K562 (cell line): Measurements from ENCODE around the gene NLRP12. TPM values are rescaled to one million over a fixed set of nuclear protein-coding genes. Genes with fewer than 3 reads are reported as not detected.

Experiments
- CEBPB ChIP-seq: fragments of 450-650 bp; IDR thresholded peaks from 2 replicates; pipeline ENCODE4 v1.6.1; 2016; ENCODE audit warnings: missing genetic modification characterization, missing compliant biosample characterization
- CHCHD3 ChIP-seq: fragments of 250-450 bp; sonication (Bioruptor Pico); IDR thresholded peaks from 2 replicates; pipeline ENCODE4 v2.1.2; 2022; ENCODE audit warnings: mild to moderate bottlenecking
- DPF2 ChIP-seq: fragments of 450-650 bp; IDR thresholded peaks from 2 replicates; pipeline ENCODE4 v1.6.1; 2016
- E2F3 ChIP-seq: fragments of 250-450 bp; sonication (Bioruptor Pico); IDR thresholded peaks from 2 replicates; pipeline ENCODE4 v1.4.0; 2020; ENCODE audit warnings: mild to moderate bottlenecking
- HES1 ChIP-seq: fragments of 450-650 bp; IDR thresholded peaks from 2 replicates; pipeline ENCODE4 v1.6.1; 2016; ENCODE audit warnings: low read depth, mild to moderate bottlenecking, moderate library complexity
- KDM2B ChIP-seq: fragments of 250-450 bp; sonication (Bioruptor Pico); IDR thresholded peaks from 2 replicates; pipeline ENCODE4 v1.8.0; 2021; ENCODE audit warnings: mild to moderate bottlenecking, moderate library complexity
- NFE2L1 ChIP-seq: fragments of 450-650 bp; IDR thresholded peaks from 2 replicates; pipeline ENCODE4 v1.6.1; 2016; ENCODE audit warnings: missing genetic modification characterization, low read depth, mild to moderate bottlenecking, missing compliant biosample characterization, moderate library complexity, borderline replicate concordance
- NR4A1 ChIP-seq, 2 experiments: fragments of 250-450 bp in 1 of 2; fragments of 450-650 bp in 1 of 2; sonication (Bioruptor Pico) in 1 of 2; IDR thresholded peaks; 2 replicates each; pipeline versions ENCODE4 v1.4.0 to v1.6.1; 2016 to 2020; ENCODE audit warnings: mild to moderate bottlenecking in 2 of 2, missing compliant biosample characterization in 1 of 2, missing genetic modification characterization in 1 of 2, moderate library complexity in 1 of 2
- PHF20 ChIP-seq: fragments of 450-650 bp; IDR thresholded peaks from 2 replicates; pipeline ENCODE4 v1.6.1; 2018; ENCODE audit not compliant: partially characterized antibody
- PREB ChIP-seq: sonication (generic); formaldehyde crosslinking; IDR thresholded peaks from 2 replicates; pipeline ENCODE4 v1.8.1; 2023; ENCODE audit warnings: mild to moderate bottlenecking, missing genetic modification reagents
- RBFOX2 ChIP-seq: fragments of 200-400 bp; formaldehyde crosslinking; IDR thresholded peaks from 2 replicates; pipeline ENCODE4 v1.6.1; 2017; ENCODE audit warnings: low read depth, mild to moderate bottlenecking, low read length, moderate library complexity
- RHOXF2B ChIP-seq: fragments of 250-450 bp; sonication (Bioruptor Pico); conservative IDR thresholded peaks from 2 replicates; pipeline ENCODE4 v1.5.1; 2021
- RUNX1 ChIP-seq: sonication (generic); IDR thresholded peaks from 2 replicates; pipeline ENCODE4 v1.6.1; 2016; ENCODE audit warnings: antibody characterized with exemption, low read depth
- SMAD2 ChIP-seq: fragments of 150-350 bp; IDR thresholded peaks from 2 replicates; pipeline ENCODE4 v1.6.1; 2014; ENCODE audit warnings: low read depth, mild to moderate bottlenecking, low read length
- SPI1 ChIP-seq: IDR thresholded peaks from 2 replicates; pipeline ENCODE4 v1.6.1; 2011; ENCODE audit warnings: low read depth, low read length, control low read depth, borderline replicate concordance
- TEAD4 ChIP-seq, 2 experiments: sonication (generic) in 1 of 2; formaldehyde crosslinking in 1 of 2; IDR thresholded peaks; 2 replicates each; pipeline versions ENCODE4 v1.6.1 to v1.8.0; 2012 to 2022; ENCODE audit warnings: borderline replicate concordance in 1 of 2, inconsistent platforms in 1 of 2, low read length in 1 of 2, mild to moderate bottlenecking in 1 of 2, missing genetic modification reagents in 1 of 2
- ZNF212 ChIP-seq: fragments of 450-650 bp; formaldehyde crosslinking; IDR thresholded peaks from 2 replicates; pipeline ENCODE4 v1.4.0; 2020; ENCODE audit warnings: mild to moderate bottlenecking
- ZNF561 ChIP-seq: fragments of 450-650 bp; formaldehyde crosslinking; conservative IDR thresholded peaks from 2 replicates; pipeline ENCODE4 v1.4.0; 2020; ENCODE audit warnings: mild to moderate bottlenecking, moderate library complexity
- ZNF586 ChIP-seq: fragments of 450-650 bp; formaldehyde crosslinking; conservative IDR thresholded peaks from 2 replicates; pipeline ENCODE4 v1.4.0; 2020; ENCODE audit warnings: mild to moderate bottlenecking, moderate library complexity
- ZNF695 ChIP-seq: fragments of 450-650 bp; formaldehyde crosslinking; IDR thresholded peaks from 2 replicates; pipeline ENCODE4 v1.4.0; 2020; ENCODE audit warnings: mild to moderate bottlenecking, moderate library complexity
- ZNF75A ChIP-seq: fragments of 450-650 bp; formaldehyde crosslinking; IDR thresholded peaks from 2 replicates; pipeline ENCODE4 v1.4.0; 2020; ENCODE audit warnings: mild to moderate bottlenecking
- ZNF764 ChIP-seq: fragments of 250-450 bp; sonication (Bioruptor Pico); IDR thresholded peaks from 2 replicates; pipeline ENCODE4 v1.4.0; 2020; ENCODE audit warnings: low read depth, mild to moderate bottlenecking, moderate library complexity
- polyA plus RNA-seq, 8 experiments: library from polyadenylated mRNA; depleted of rRNA in 4 of 8; stranded (reverse) in 5 of 8; unstranded in 3 of 8; fragments of >200 nt; fragmentation: Nextera tagmentation in 2 of 8; fragmentation: Illumina TruSeq in 1 of 8; extraction: Ambion mirVana in 2 of 8; extraction: Trizol in 1 of 8; gene quantifications; 2 replicates each; pipeline versions ENCODE4 v1.2.1 to v1.2.3, GENCODE V29; 2011 to 2014; ENCODE audit warnings: inconsistent platforms in 1 of 8, missing spikeins in 1 of 8
- total RNA-seq, 7 experiments: library from RNA; depleted of rRNA in 6 of 7; stranded (reverse); fragments of >200 nt in 6 of 7; fragmentation: Illumina TruSeq in 2 of 7; extraction: Trizol in 2 of 7; gene quantifications; 2 replicates each; pipeline versions ENCODE4 v1.2.1 to v1.2.3, GENCODE V29; 2011 to 2021; ENCODE audit warnings: low replicate concordance in 1 of 7
- TF ChIP-seq, protein P1 (sequence below): fragments of 250-450 bp; sonication (Bioruptor Pico); IDR thresholded peaks from 2 replicates; pipeline ENCODE4 v1.5.0; 2020; ENCODE audit warnings: mild to moderate bottlenecking, borderline replicate concordance
- TF ChIP-seq, protein P2 (sequence below): IDR thresholded peaks from 2 replicates; pipeline ENCODE4 v1.6.1; 2014; ENCODE audit warnings: antibody characterized with exemption

The NLRP12 gene
- total and polyA plus RNA-seq, 9 of the 15 experiments (the other 6 are each of a cell fraction or from before 2014, with no cell fraction given): not detected

DNA sequence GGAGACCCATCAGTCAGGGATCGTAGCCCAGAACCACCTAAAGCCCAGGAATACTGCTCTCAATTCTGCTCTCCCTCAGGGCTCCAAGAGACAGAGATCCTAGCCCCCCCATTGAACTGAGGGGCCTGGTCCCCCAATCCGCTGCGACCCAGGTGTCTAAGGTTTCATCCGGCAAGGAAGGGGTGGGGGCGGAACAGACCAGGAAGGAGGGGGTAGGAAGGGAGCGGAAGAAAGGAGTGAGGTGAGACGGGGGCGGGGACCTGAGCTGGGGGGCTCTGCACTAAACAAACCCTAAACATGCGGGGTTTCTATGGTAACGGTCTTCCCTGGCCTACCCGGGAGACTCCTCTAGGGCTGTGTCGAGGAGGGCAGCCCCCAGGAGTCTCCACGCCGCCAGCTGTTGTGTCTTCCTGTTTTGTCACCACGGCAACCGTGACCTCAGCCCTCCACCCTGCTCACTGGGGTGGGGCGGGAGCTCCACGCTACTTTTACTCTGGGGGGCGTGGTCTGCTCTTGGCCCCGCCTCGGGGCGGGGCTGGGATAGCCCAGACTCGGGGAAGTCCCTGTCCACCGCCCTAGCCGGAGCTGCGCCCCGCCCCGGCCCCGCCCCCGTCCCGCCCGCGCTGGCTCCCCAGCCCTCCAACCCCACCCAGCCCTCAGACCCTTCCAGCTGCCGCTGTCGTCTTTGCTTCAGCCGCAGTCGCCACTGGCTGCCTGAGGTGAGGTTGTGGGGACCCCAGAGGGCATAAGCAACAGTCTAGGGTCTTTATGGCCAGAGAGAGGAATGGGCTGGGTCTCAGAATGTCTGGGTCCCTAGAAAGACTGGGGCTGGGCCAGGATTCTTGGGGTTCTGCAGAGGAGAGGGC lies 43.3 kb upstream of the NLRP12 start, which contains the start of gene MYADM (continued):
- TF ChIP-seq, protein P1, sequence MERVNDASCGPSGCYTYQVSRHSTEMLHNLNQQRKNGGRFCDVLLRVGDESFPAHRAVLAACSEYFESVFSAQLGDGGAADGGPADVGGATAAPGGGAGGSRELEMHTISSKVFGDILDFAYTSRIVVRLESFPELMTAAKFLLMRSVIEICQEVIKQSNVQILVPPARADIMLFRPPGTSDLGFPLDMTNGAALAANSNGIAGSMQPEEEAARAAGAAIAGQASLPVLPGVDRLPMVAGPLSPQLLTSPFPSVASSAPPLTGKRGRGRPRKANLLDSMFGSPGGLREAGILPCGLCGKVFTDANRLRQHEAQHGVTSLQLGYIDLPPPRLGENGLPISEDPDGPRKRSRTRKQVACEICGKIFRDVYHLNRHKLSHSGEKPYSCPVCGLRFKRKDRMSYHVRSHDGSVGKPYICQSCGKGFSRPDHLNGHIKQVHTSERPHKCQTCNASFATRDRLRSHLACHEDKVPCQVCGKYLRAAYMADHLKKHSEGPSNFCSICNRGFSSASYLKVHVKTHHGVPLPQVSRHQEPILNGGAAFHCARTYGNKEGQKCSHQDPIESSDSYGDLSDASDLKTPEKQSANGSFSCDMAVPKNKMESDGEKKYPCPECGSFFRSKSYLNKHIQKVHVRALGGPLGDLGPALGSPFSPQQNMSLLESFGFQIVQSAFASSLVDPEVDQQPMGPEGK (CRISPR knock-in tag): no peak
- TF ChIP-seq CHCHD3 (CRISPR knock-in tag) (no peak), PHF20 (no peak), HES1 (no peak), E2F3 (no peak), ZNF586 (no peak), SMAD2 (no peak), SPI1 (0 out of 2 replicates have a peak, but pooled peaks have one; percentile 33), ZNF695 (no peak), TEAD4 (IDR thresholded peaks at IDR 0.05; ENCODE audit: low read length) (no peak; the same call in 1 of the 2 replicates), TEAD4 (CRISPR knock-in tag; IDR thresholded peaks at IDR 0.05; ENCODE audit: borderline replicate concordance) (no peak), ZNF75A (CRISPR knock-in tag) (no peak), ZNF561 (no peak), PREB (CRISPR knock-in tag) (no peak), RBFOX2 (peak; percentile 54), KDM2B (CRISPR knock-in tag) (no peak), RUNX1 (no peak), DPF2 (peak; percentile 34; the same call in 1 of the 2 replicates), CEBPB (tag) (no peak), ZNF764 (CRISPR knock-in tag) (no peak), ZNF212 (CRISPR knock-in tag) (no peak), NR4A1 (CRISPR knock-in tag; IDR thresholded peaks at IDR 0.05) (no peak), NR4A1 (tag; IDR thresholded peaks at IDR 0.05) (no peak), NFE2L1 (no peak), RHOXF2B (CRISPR knock-in tag) (no peak)
- TF ChIP-seq, protein P2, sequence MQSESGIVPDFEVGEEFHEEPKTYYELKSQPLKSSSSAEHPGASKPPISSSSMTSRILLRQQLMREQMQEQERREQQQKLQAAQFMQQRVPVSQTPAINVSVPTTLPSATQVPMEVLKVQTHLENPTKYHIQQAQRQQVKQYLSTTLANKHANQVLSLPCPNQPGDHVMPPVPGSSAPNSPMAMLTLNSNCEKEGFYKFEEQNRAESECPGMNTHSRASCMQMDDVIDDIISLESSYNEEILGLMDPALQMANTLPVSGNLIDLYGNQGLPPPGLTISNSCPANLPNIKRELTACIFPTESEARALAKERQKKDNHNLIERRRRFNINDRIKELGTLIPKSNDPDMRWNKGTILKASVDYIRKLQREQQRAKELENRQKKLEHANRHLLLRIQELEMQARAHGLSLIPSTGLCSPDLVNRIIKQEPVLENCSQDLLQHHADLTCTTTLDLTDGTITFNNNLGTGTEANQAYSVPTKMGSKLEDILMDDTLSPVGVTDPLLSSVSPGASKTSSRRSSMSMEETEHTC: no peak
